GM12873 (cell line): Measurements from ENCODE around the gene TK2.

Experiments
- CTCF ChIP-seq: IDR thresholded peaks from 2 replicates; pipeline ENCODE4 v1.5.1; 2012; ENCODE audit warnings: low read depth, mild to moderate bottlenecking, moderate library complexity, low read length, control low read depth; ENCODE audit not compliant: insufficient read depth; ENCODE audit errors: missing control alignments

Gene TK2

GRCh38 chr16:66590322-66590721, 40.4 kb upstream of the TK2 start:
- TF ChIP-seq CTCF: no peak

GRCh38 chr16:66588981-66589713, 39.2 kb upstream of the TK2 start:
- TF ChIP-seq CTCF: peak; percentile 96

DNA sequence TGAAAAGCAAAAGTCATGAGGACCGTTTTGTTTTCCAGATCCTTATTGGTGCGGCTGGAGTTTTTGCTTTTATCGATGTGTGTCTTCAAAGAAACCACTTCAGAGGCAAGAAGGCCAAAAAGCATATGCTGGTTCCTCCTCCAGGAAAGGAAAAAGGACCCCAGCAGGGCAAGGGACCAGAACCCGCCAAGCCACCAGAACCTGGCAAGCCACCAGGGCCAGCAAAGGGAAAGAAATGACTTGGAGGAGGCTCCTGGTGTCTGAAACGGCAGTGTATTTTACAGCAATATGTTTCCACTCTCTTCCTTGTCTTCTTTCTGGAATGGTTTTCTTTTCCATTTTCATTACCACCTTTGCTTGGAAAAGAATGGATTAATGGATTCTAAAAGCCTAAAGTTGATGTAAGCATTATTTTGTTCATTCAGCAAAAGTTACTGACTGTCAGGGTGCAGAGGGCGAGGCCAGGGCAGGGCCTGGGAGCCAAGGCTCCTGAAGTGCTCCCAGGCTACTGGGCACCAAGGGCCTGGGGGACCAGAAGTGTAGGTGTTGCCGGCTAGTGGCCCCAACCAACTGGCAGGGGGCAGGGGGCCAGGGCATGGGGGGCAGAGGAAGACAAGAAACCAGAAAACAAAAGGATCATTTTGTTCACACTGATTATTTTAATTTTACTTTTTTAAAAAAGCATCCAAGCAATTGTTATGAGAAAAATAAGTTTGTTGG, 38.1 kb upstream of the TK2 start:
- no peak for TF ChIP-seq CTCF

GRCh38 chr16:66585481-66586239, 35.7 kb upstream of the TK2 start:
- no peak for TF ChIP-seq CTCF

DNA sequence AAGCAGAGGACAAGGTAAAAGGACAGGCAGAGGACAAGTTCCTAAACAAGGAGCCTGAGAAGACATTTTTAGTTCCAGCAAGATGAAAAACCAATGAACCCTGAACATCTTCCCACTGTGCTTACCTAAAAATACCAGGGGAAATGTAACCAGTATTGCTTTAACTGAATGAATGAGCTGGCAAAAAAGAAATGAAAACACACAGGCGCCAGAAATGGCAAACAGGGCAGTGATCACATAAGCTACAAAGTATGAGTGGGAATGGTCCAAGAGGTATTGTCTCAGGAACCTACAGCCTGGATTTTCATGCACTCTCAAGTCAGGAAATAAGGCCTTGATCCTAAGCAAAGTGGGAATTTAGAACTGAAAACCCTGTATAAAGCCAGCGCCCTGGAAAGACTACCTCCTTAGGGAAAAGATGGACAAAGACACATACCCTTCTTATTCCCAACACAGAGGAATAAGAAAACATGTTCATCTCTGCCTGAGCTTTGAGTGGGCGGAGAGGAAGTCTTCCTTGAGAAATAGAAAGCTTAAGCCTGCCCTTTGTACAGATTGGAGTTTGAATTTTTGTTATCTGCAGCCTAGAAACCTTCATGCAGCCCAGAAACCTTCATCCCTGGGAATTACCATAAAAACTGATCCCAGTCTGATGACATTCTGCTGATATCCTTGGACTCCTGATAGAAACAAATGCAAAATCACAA, 31.5 kb upstream of the TK2 start:
- TF ChIP-seq CTCF: no peak

DNA sequence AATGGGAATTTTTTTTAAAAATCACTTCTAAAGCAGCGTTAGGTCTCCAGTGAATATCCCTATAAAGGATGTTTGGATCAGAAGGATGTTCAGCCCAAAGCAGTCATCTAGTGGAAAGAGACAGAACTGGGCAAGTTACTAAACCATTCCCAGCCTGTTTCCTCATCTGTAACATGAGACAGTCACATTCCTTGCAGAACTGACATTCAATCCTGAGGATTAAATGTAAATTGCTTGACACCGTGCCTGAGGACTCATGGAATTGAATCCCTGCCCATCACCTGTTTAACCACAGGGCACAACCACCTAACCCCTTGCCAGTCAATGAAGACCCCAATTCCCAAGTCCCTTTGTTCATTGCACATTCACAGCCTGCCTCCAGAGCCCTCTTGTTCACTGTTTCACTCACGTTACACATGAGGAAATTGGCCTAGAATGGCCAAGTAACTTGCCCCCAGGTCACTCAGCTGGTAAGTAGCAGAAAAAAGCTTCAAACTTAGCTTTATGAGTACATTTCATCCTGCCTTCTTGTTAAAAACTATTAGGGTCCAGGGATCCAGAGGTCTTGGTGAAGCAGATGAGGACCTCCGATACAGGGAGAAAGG, 30.8 kb upstream of the TK2 start:
- no peak for TF ChIP-seq CTCF
